Natural killer cell (primary cell): ENCODE data around the gene LMO7. TPM values are rescaled to one million over a fixed set of nuclear protein-coding genes. Genes with fewer than 3 reads are reported as not detected.

Source experiments
- ATAC-seq, 3 donors: fragments of 150-1000 bp in 2 of 3; fragments of 200-7000 bp in 1 of 3; cut with Tn5 transposase; 1 replicate in 1 of 3; 2 replicates in 2 of 3; pipeline ENCODE4 v1.10.0; 2021; ENCODE audit warnings: mild to moderate bottlenecking in 2 of 3, moderate library complexity in 2 of 3
- DNase-seq, 2 donors: peaks; one replicate each; pipeline versions ENCODE4 v3.0.0 to v3.0.0-alpha.2; 2013 to 2021; ENCODE audit warnings: mixed read lengths in 1 of 2
- H3K27ac ChIP-seq: one replicate; pipeline ENCODE4 v1.5.1; 2013; ENCODE audit warnings: mild to moderate bottlenecking, low read length
- H3K27me3 ChIP-seq: one replicate; pipeline ENCODE4 v1.6.1; 2013; ENCODE audit warnings: low read length; ENCODE audit not compliant: control insufficient read depth, insufficient read depth
- H3K36me3 ChIP-seq: one replicate; pipeline ENCODE4 v1.6.1; 2013; ENCODE audit warnings: low read length; ENCODE audit not compliant: control insufficient read depth, insufficient read depth
- H3K4me1 ChIP-seq: one replicate; pipeline ENCODE4 v1.6.1; 2013; ENCODE audit warnings: low read length; ENCODE audit not compliant: control insufficient read depth, insufficient read depth
- H3K4me3 ChIP-seq: one replicate; pipeline ENCODE4 v1.5.1; 2013; ENCODE audit warnings: low read length
- H3K9me3 ChIP-seq: one replicate; pipeline ENCODE4 v1.6.1; 2013; ENCODE audit warnings: low read length; ENCODE audit not compliant: control insufficient read depth, insufficient read depth
- H3K27ac Mint-ChIP-seq, 2 donors: one replicate each; pipeline ENCODE4 v1.8.0; 2022; ENCODE audit warnings: mild to moderate bottlenecking in 2 of 2, mixed read lengths in 2 of 2, moderate library complexity in 1 of 2
- H3K27me3 Mint-ChIP-seq, 2 donors: one replicate each; pipeline ENCODE4 v1.8.0; 2022; ENCODE audit warnings: low read depth in 2 of 2, mixed read lengths in 2 of 2
- H3K36me3 Mint-ChIP-seq: one replicate; pipeline ENCODE4 v1.8.0; 2022; ENCODE audit warnings: mixed read lengths
- H3K4me1 Mint-ChIP-seq, 2 donors: one replicate each; pipeline ENCODE4 v1.8.0; 2022; ENCODE audit warnings: mixed read lengths in 2 of 2
- H3K4me3 Mint-ChIP-seq: one replicate; pipeline ENCODE4 v1.8.0; 2022; ENCODE audit warnings: mild to moderate bottlenecking, moderate library complexity, mixed read lengths
- H3K9me3 Mint-ChIP-seq, 2 donors: one replicate each; pipeline ENCODE4 v1.8.0; 2022; ENCODE audit warnings: mixed read lengths in 2 of 2
- CTCF ChIP-seq: fragments of 200-600 bp; IDR thresholded peaks from one replicate; pipeline ENCODE4 v1.8.0; 2022; ENCODE audit warnings: antibody characterized with exemption
- WGBS: methylation state at CpG from one replicate; pipeline ENCODE4 v1.1.7; 2013; ENCODE audit warnings: missing lambda C conversion rate; ENCODE audit not compliant: insufficient coverage; 5-methylcytosine and 5-hydroxymethylcytosine counted together
- intact Hi-C: fragments of 100-400 bp; cut with micrococcal nuclease; formaldehyde crosslinking; loops from one replicate; pipeline ENCODE4 v1.14.2; 2022
- total RNA-seq, 4 donors: library from RNA; stranded (reverse); fragments of 120-200 nt in 1 of 4; gene quantifications; one replicate each; pipeline versions ENCODE4 v1.2.3 to v1.2.4, GENCODE V29; 2013 to 2022

LMO7 gene
- total RNA-seq, 3 donors from 2014 or later (not counting 1 experiment from before 2014, with no cell fraction given): 5.5 to 10.4 (median 7.9) TPM

DNA sequence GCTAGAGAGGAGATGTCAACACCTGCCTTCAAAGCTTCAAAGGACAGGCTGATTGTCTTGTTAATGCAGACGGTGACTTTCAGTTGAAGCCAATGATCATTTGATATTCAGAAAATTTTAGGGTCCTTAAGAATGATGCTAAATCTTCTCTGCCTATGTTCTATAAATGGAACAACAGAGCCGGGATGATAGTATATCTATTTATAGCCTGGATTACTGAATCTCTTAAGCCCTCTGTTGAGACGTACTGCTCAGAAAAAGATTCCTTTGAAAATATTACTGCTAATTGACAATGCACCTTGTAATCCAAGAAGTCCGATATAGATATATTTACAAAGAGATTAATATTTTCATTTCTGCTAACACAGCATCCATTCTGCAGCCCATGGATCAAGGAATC lies 35.8 kb upstream of the LMO7 start:
- Histone ChIP-seq H3K27me3 (no peaks in the 10 kb centered on the region), H3K4me1 (no peaks in the 10 kb centered on the region), H3K4me3 (no peak overlapping the region), H3K27ac (no peak overlapping the region), H3K36me3 (peaks cover 3% of the 10 kb centered on the region), H3K9me3 (no peaks in the 10 kb centered on the region)
- Mint-ChIP-seq H3K27me3 (no peaks in the 10 kb centered on the region), H3K4me3 (no peak overlapping the region), H3K4me1 (no peaks in the 10 kb centered on the region), H3K9me3 (no peaks in the 10 kb centered on the region), H3K27ac (no peak overlapping the region), H3K36me3 (peaks cover 13% of the 10 kb centered on the region)
- DNase-seq (no peak), ATAC-seq (no peak)
- 80% methylated on average over 3 of the region's 4 CpGs for WGBS
- intact Hi-C loops: no loop called here
- TF ChIP-seq CTCF: no peak

DNA sequence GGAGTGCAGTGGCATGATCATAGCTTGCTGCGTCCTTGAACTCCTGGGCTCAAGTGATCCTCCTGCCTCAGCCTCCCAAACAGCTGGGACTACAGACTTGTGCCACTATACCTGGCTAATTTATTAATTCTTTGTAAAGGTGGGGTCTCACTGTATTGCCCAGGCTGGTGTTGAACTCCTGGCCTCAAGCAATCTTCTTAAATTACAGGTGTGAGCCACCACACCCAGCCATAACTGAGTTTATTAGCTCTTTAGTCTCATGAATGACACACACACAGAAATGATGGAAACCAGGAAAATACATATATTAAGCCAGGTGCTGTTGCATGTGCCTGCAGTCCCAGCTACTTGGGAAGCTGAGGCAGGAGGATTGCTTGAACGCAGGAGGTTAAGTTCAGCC lies 33.1 kb upstream of the LMO7 start:
- intact Hi-C loops: no loop called here
- no peaks in the 10 kb centered on the region for H3K27me3 ChIP-seq
- H3K27me3 Mint-ChIP-seq: no peaks in the 10 kb centered on the region
- H3K9me3 ChIP-seq: no peaks in the 10 kb centered on the region
- peaks cover 8% of the 10 kb centered on the region for H3K36me3 ChIP-seq
- H3K4me1 Mint-ChIP-seq: no peaks in the 10 kb centered on the region
- H3K27ac Mint-ChIP-seq: no peak overlapping the region
- no peaks in the 10 kb centered on the region for H3K9me3 Mint-ChIP-seq
- WGBS: 90% methylated on average over 2 of the region's 2 CpGs
- H3K4me1 ChIP-seq: no peaks in the 10 kb centered on the region
- no peak for DNase-seq
- no peak for TF ChIP-seq CTCF
- H3K4me3 ChIP-seq: no peak overlapping the region
- no peak overlapping the region for H3K27ac ChIP-seq
- peaks cover 16% of the 10 kb centered on the region for H3K36me3 Mint-ChIP-seq
- no peak for ATAC-seq
- no peak overlapping the region for H3K4me3 Mint-ChIP-seq

DNA sequence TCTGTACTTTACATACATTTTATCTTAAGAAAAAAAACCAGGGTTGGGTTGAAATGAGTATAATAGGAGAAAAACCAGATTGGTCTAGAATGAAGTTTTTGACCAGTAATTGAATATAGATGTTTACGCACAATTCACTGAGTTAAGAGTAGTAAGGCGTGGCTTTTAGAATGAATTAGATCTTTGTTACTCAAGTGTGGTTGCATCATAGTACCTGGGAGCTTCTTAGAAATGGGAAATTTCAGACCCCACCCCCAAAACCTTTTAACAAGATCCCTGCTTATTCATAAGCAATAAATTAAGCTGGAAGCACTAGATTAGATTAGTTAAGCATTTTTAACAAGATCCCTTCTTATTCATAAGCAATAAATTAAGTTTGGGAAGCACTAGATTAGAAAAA lies 28.7 kb upstream of the LMO7 start:
- 95% methylated on average over 2 of the region's 2 CpGs for WGBS
- peaks cover 9% of the 10 kb centered on the region for H3K36me3 Mint-ChIP-seq
- Histone ChIP-seq H3K27me3 (no peaks in the 10 kb centered on the region), H3K4me3 (no peak overlapping the region), H3K9me3 (no peaks in the 10 kb centered on the region), H3K27ac (no peak overlapping the region), H3K4me1 (no peaks in the 10 kb centered on the region), H3K36me3 (peaks cover 8% of the 10 kb centered on the region)
- H3K4me1 Mint-ChIP-seq: no peaks in the 10 kb centered on the region
- no peak for TF ChIP-seq CTCF
- no peak overlapping the region for H3K27ac Mint-ChIP-seq
- H3K9me3 Mint-ChIP-seq: no peaks in the 10 kb centered on the region
- no peak overlapping the region for H3K4me3 Mint-ChIP-seq
- intact Hi-C loops: no loop called here
- no peak for ATAC-seq
- DNase-seq: no peak
- no peaks in the 10 kb centered on the region for H3K27me3 Mint-ChIP-seq

GRCh38 chr13:75610466-75610865 lies 25.7 kb upstream of the LMO7 start:
- Histone ChIP-seq H3K36me3 (peaks cover 5% of the 10 kb centered on the region), H3K4me1 (no peaks in the 10 kb centered on the region), H3K4me3 (no peak overlapping the region), H3K27me3 (no peaks in the 10 kb centered on the region), H3K27ac (no peak overlapping the region), H3K9me3 (no peaks in the 10 kb centered on the region)
- DNase-seq: no peak
- H3K27ac Mint-ChIP-seq: no peak overlapping the region
- H3K9me3 Mint-ChIP-seq: no peaks in the 10 kb centered on the region
- peaks cover 9% of the 10 kb centered on the region for H3K36me3 Mint-ChIP-seq
- ATAC-seq: no peak
- H3K4me1 Mint-ChIP-seq: no peaks in the 10 kb centered on the region
- H3K27me3 Mint-ChIP-seq: no peaks in the 10 kb centered on the region
- no peak for TF ChIP-seq CTCF
- H3K4me3 Mint-ChIP-seq: no peak overlapping the region
- intact Hi-C loops: no loop called here
